Keratinocyte (primary cell): ENCODE results near the gene PSMD6. TPM values are rescaled to one million over a fixed set of nuclear protein-coding genes. Genes with fewer than 3 reads are reported as not detected.

Source experiments
- DNase-seq: peaks from one replicate; pipeline ENCODE4 v3.0.0-alpha.2; 2011; ENCODE audit warnings: low read depth, missing footprints, low spot score
- FAIRE-seq: peaks from 2 replicates; lab custom pipeline; 2011; peaks lifted over from hg19 to GRCh38; lab: Jason Lieb, UNC
- H2AFZ ChIP-seq: 2 replicates; pipeline ENCODE4 v1.6.0; 2012; ENCODE audit warnings: low read length, control low read depth, inconsistent platforms; ENCODE audit not compliant: control insufficient read depth
- H3K27ac ChIP-seq: 2 replicates; pipeline ENCODE4 v1.5.1; 2011; ENCODE audit warnings: low read length; ENCODE audit not compliant: control insufficient read depth, insufficient read depth
- H3K27me3 ChIP-seq: 3 replicates; pipeline ENCODE4 v1.6.0; 2011; ENCODE audit warnings: low read length; ENCODE audit not compliant: control insufficient read depth, insufficient read depth; ENCODE audit errors: extremely low read depth
- H3K36me3 ChIP-seq, 2 experiments: 2 replicates in 1 of 2; 3 replicates in 1 of 2; pipeline ENCODE4 v1.5.1; 2011; ENCODE audit warnings: low read length in 2 of 2, mild to moderate bottlenecking in 1 of 2; ENCODE audit not compliant: control insufficient read depth in 2 of 2, insufficient read depth in 2 of 2; ENCODE audit errors: extremely low read depth in 1 of 2
- H3K4me1 ChIP-seq: 3 replicates; pipeline ENCODE4 v1.5.1; 2011; ENCODE audit warnings: low read length; ENCODE audit not compliant: control insufficient read depth, insufficient read depth; ENCODE audit errors: extremely low read depth
- H3K4me2 ChIP-seq: 3 replicates; pipeline ENCODE4 v1.6.0; 2011; ENCODE audit warnings: low read depth, low read length; ENCODE audit not compliant: control insufficient read depth, insufficient read depth; ENCODE audit errors: extremely low read depth
- H3K4me3 ChIP-seq, 3 experiments: fragments of 200-600 bp in 1 of 3; sonication (generic) in 1 of 3; 2 replicates in 2 of 3; 3 replicates in 1 of 3; pipeline ENCODE4 v1.5.1; 2011 to 2016; ENCODE audit warnings: low read length in 3 of 3, mild to moderate bottlenecking in 3 of 3, control low read depth in 2 of 3, inconsistent platforms in 1 of 3, low read depth in 1 of 3, mixed read lengths in 1 of 3, mixed run types in 1 of 3, moderate library complexity in 1 of 3; ENCODE audit not compliant: control insufficient read depth in 2 of 3, insufficient read depth in 2 of 3; ENCODE audit errors: extremely low read depth in 1 of 3
- H3K79me2 ChIP-seq: 2 replicates; pipeline ENCODE4 v1.6.0; 2012; ENCODE audit warnings: low read length; ENCODE audit not compliant: control insufficient read depth, insufficient read depth
- H3K9ac ChIP-seq: 3 replicates; pipeline ENCODE4 v1.6.0; 2011; ENCODE audit warnings: low read length; ENCODE audit not compliant: control insufficient read depth, insufficient read depth; ENCODE audit errors: extremely low read depth
- H3K9me1 ChIP-seq: 3 replicates; pipeline ENCODE4 v1.6.0; 2011; ENCODE audit warnings: low read length; ENCODE audit not compliant: control insufficient read depth, insufficient read depth; ENCODE audit errors: extremely low read depth
- H3K9me3 ChIP-seq: 2 replicates; pipeline ENCODE4 v1.5.1; 2012; ENCODE audit warnings: low read depth, low read length; ENCODE audit not compliant: control insufficient read depth
- H4K20me1 ChIP-seq: 3 replicates; pipeline ENCODE4 v1.6.0; 2011; ENCODE audit warnings: low read length; ENCODE audit not compliant: control insufficient read depth, insufficient read depth; ENCODE audit errors: extremely low read depth
- CTCF ChIP-seq, 3 experiments: IDR thresholded peaks in 1 of 3; conservative IDR thresholded peaks in 1 of 3; optimal IDR thresholded peaks in 1 of 3; 2 replicates in 2 of 3; 3 replicates in 1 of 3; pipeline versions ENCODE3 to v1.5.1; 2011; ENCODE audit warnings: low read length in 3 of 3, mild to moderate bottlenecking in 3 of 3, moderate library complexity in 2 of 3, control low read depth in 1 of 3, inconsistent platforms in 1 of 3; ENCODE audit not compliant: insufficient read depth in 2 of 3; ENCODE audit errors: extremely low read depth in 1 of 3
- EZH2 ChIP-seq: IDR thresholded peaks from one replicate; pipeline ENCODE4 v1.6.1; 2012; ENCODE audit warnings: inconsistent platforms, mild to moderate bottlenecking, low read length, moderate library complexity
- dilution Hi-C: fragments of 300-500 bp; cut with MboI; formaldehyde crosslinking; loops from one replicate; pipeline ENCODE4 v1.7.0; 2020; ENCODE audit warnings: low sequenced_read_pairs; ENCODE audit not compliant: extremely low pct_ligation_motif_present
- polyA plus RNA-seq, 5 experiments: library from polyadenylated mRNA; depleted of rRNA in 3 of 5; stranded (reverse) in 3 of 5; stranded (forward) in 1 of 5; unstranded in 1 of 5; fragments of >200 nt; gene quantifications; 1 replicate in 1 of 5; 2 replicates in 3 of 5; 3 replicates in 1 of 5; pipeline versions ENCODE4 v1.2.1 to v1.2.3, GENCODE V29; 2011 to 2012; ENCODE audit warnings: missing spikeins in 2 of 5, low read depth in 1 of 5, low replicate concordance in 1 of 5

The PSMD6 gene
- polyA plus RNA-seq, 1 donor (not counting 4 experiments of a cell fraction or from before 2014, with no cell fraction given): 100 TPM

GRCh38 chr3:63991666-63992065 is 31.6 kb downstream of the PSMD6 start:
- Histone ChIP-seq H3K36me3 (peaks cover 34 to 62% of the 10 kb centered on the region in 2 experiments), H2AFZ (no peak overlapping the region), H4K20me1 (no peaks in the 10 kb centered on the region), H3K27me3 (no peaks in the 10 kb centered on the region), H3K4me2 (no peak overlapping the region), H3K9me1 (no peaks in the 10 kb centered on the region), H3K4me1 (peaks cover 20% of the 10 kb centered on the region), H3K9me3 (no peaks in the 10 kb centered on the region), H3K27ac (no peak overlapping the region), H3K4me3 (no peak overlapping the region), H3K79me2 (no peaks in the 10 kb centered on the region), H3K9ac (no peak overlapping the region)
- dilution Hi-C loops: no loop called here
- TF ChIP-seq CTCF (optimal IDR thresholded peaks at IDR 0.05 in 1 of 3, IDR thresholded peaks at IDR 0.05 in 1 of 3, conservative IDR thresholded peaks at IDR 0.05 in 1 of 3; ENCODE audit: extremely low read depth in 1 of 3, insufficient read depth in 2 of 3, low read length in 3 of 3) (no peak), EZH2 (no peak)
- DNase-seq: no peak
- no peak for FAIRE-seq

- Histone ChIP-seq H3K36me3 (peaks cover 30 to 55% of the 10 kb centered on the region in 2 experiments), H3K4me1 (peaks cover 20% of the 10 kb centered on the region), H3K79me2 (no peaks in the 10 kb centered on the region), H3K9me1 (no peaks in the 10 kb centered on the region), H4K20me1 (no peaks in the 10 kb centered on the region), H3K4me2 (no peak overlapping the region), H3K27me3 (no peaks in the 10 kb centered on the region), H3K4me3 (no peak overlapping the region), H2AFZ (no peak overlapping the region), H3K9me3 (no peaks in the 10 kb centered on the region), H3K9ac (no peak overlapping the region), H3K27ac (no peak overlapping the region)
- DNase-seq: no peak
- FAIRE-seq: no peak
- dilution Hi-C loops: no loop called here
- TF ChIP-seq CTCF (optimal IDR thresholded peaks at IDR 0.05 in 1 of 3, IDR thresholded peaks at IDR 0.05 in 1 of 3, conservative IDR thresholded peaks at IDR 0.05 in 1 of 3; ENCODE audit: extremely low read depth in 1 of 3, insufficient read depth in 2 of 3, low read length in 3 of 3): no peak
- TF ChIP-seq EZH2: no peak
These were observed 32.6 kb downstream of the PSMD6 start for GRCh38 chr3:63990733-63991132.
